Vagina (tissue), 2 donors: Measurements from ENCODE around the gene EGFR.

Source experiments
- CTCF ChIP-seq, 3 experiments: fragments of 450-650 bp in 2 of 3; fragments of 200-600 bp in 1 of 3; sonication (generic) in 1 of 3; IDR thresholded peaks; one replicate each; pipeline ENCODE4 v1.5.1; 2017 to 2019; ENCODE audit warnings: antibody characterized with exemption in 3 of 3, mild to moderate bottlenecking in 2 of 3, moderate library complexity in 2 of 3
- POLR2A ChIP-seq, 2 donors: fragments of 450-650 bp; IDR thresholded peaks; one replicate each; pipeline ENCODE4 v1.6.1; 2017; ENCODE audit warnings: antibody characterized with exemption in 2 of 2, mild to moderate bottlenecking in 2 of 2, moderate library complexity in 2 of 2
- POLR2AphosphoS5 ChIP-seq, 2 donors: sonication (generic); formaldehyde crosslinking; IDR thresholded peaks; one replicate each; pipeline ENCODE4 v1.9.0; 2017; ENCODE audit warnings: antibody characterized with exemption in 2 of 2, mild to moderate bottlenecking in 2 of 2, low read depth in 1 of 2; ENCODE audit not compliant: insufficient read depth in 1 of 2

GRCh38 chr7:55211726-55212125 is 192.9 kb downstream of the EGFR start:
- TF ChIP-seq CTCF (IDR thresholded peaks at IDR 0.05): no peak
- TF ChIP-seq POLR2AphosphoS5 (IDR thresholded peaks at IDR 0.05; ENCODE audit: insufficient read depth in 1 of 2, low read depth in 1 of 2): no peak
- no peak for TF ChIP-seq POLR2A (IDR thresholded peaks at IDR 0.05)
